PFSK-1 (cell line): Measurements from ENCODE around the gene SEMA3F.

Experiments used
- POLR2AphosphoS5 ChIP-seq: IDR thresholded peaks from 2 replicates; pipeline ENCODE4 v1.6.1; 2012; ENCODE audit warnings: low read depth, mild to moderate bottlenecking, control low read depth, low read length, moderate library complexity
- REST ChIP-seq, 2 experiments: IDR thresholded peaks; 2 replicates each; pipeline versions ENCODE4 v1.6.1 to v1.8.0; 2011 to 2012; ENCODE audit warnings: low read depth in 2 of 2, low read length in 2 of 2, control low read depth in 1 of 2, inconsistent platforms in 1 of 2, mild to moderate bottlenecking in 1 of 2, moderate library complexity in 1 of 2; ENCODE audit not compliant: insufficient read depth in 1 of 2
- SIN3A ChIP-seq: IDR thresholded peaks from 2 replicates; pipeline ENCODE4 v1.6.1; 2012; ENCODE audit warnings: mild to moderate bottlenecking, low read length, moderate library complexity, borderline replicate concordance; ENCODE audit not compliant: insufficient read depth
- TAF1 ChIP-seq: IDR thresholded peaks from 2 replicates; pipeline ENCODE4 v1.6.1; 2012; ENCODE audit warnings: low read length, control low read depth, borderline replicate concordance; ENCODE audit not compliant: insufficient read depth

GRCh38 chr3:50177346-50177745, 22.2 kb downstream of the SEMA3F start:
- TF ChIP-seq POLR2AphosphoS5 (no peak), TAF1 (no peak), SIN3A (no peak), REST (IDR thresholded peaks at IDR 0.05; ENCODE audit: insufficient read depth in 1 of 2, low read depth in 2 of 2, low read length in 2 of 2) (no peak)
